ENCODE data around the gene TRIM15.
"Not testable (repeated sequence)": the region's sequence is repeated elsewhere in the genome, so short reads cannot be mapped to it uniquely, and the experiment has no call there.

TRIM15 gene

GRCh38 chr6:30140240-30140639 lies 23.1 kb upstream of the TRIM15 start:
- H3K4ac ChIP-seq (ENCODE audit: low read length); H3K23ac ChIP-seq (ENCODE audit: low read depth, low read length, poor library complexity); H2BK12ac ChIP-seq (ENCODE audit: low read length); H3K9ac ChIP-seq (ENCODE audit: low read depth, low read length, poor library complexity); H3K4me3 ChIP-seq (ENCODE audit: low read length in 2 of 2); DNase-seq (ENCODE audit: low spot score); H3K4me2 ChIP-seq (ENCODE audit: insufficient read depth, low read length, poor library complexity, severe bottlenecking); H4K8ac ChIP-seq (ENCODE audit: low read depth, low read length); H3K9me3 ChIP-seq (replicated peaks in 1 of 2; ENCODE audit: control insufficient read depth in 2 of 2, insufficient read depth in 1 of 2, low read depth in 1 of 2, low read length in 2 of 2); H2AFZ ChIP-seq (ENCODE audit: low read length); H3K36me3 ChIP-seq (replicated peaks in 1 of 2; ENCODE audit: control insufficient read depth in 2 of 2, insufficient read depth in 2 of 2, low read length in 2 of 2); H3K79me1 ChIP-seq (ENCODE audit: low read depth, low read length); H2BK5ac ChIP-seq (ENCODE audit: low read length); H4K91ac ChIP-seq (ENCODE audit: low read depth, low read length, poor library complexity); H2AK5ac ChIP-seq (ENCODE audit: low read depth, low read length); H2BK120ac ChIP-seq (ENCODE audit: low read depth, low read length); H3K18ac ChIP-seq (ENCODE audit: low read length); H3K27ac ChIP-seq (replicated peaks; ENCODE audit: low read length); H3K14ac ChIP-seq (ENCODE audit: low read length); H2BK15ac ChIP-seq (ENCODE audit: low read length); H3K4me1 ChIP-seq (ENCODE audit: control insufficient read depth in 2 of 2, insufficient read depth in 1 of 2, low read depth in 1 of 2, low read length in 2 of 2): not testable (repeated sequence)
- H3K27me3 ChIP-seq (ENCODE audit: control insufficient read depth in 3 of 3, insufficient read depth in 3 of 3, low read depth in 1 of 3, low read length in 3 of 3) = peaks cover 0 to 44% (median 0%) of the 10 kb centered on the region in 3 experiments
- no CpG with 5 or more reads among the region's 8 CpGs for WGBS, 2 donors (ENCODE audit: extremely low coverage in 2 of 2, insufficient read length in 2 of 2, insufficient replicate concordance in 1 of 2)

- H2BK5ac ChIP-seq (ENCODE audit: low read length) = no peak overlapping the region
- no peak overlapping the region for H3K4me2 ChIP-seq (ENCODE audit: insufficient read depth, low read length, poor library complexity, severe bottlenecking)
- no peak overlapping the region for H2BK15ac ChIP-seq (ENCODE audit: low read length)
- H3K4ac ChIP-seq (ENCODE audit: low read length) = no peak overlapping the region
- no peak overlapping the region for H3K18ac ChIP-seq (ENCODE audit: low read length)
- no CpG with 5 or more reads among the region's 3 CpGs for WGBS, 2 donors (ENCODE audit: extremely low coverage in 2 of 2, insufficient read length in 2 of 2, insufficient replicate concordance in 1 of 2)
- H3K9me3 ChIP-seq (replicated peaks in 1 of 2; ENCODE audit: control insufficient read depth in 2 of 2, insufficient read depth in 1 of 2, low read depth in 1 of 2, low read length in 2 of 2) = no peaks in the 10 kb centered on the region
- H3K9ac ChIP-seq (ENCODE audit: low read depth, low read length, poor library complexity) = no peak overlapping the region
- no peaks in the 10 kb centered on the region for H3K4me1 ChIP-seq (ENCODE audit: control insufficient read depth in 2 of 2, insufficient read depth in 1 of 2, low read depth in 1 of 2, low read length in 2 of 2)
- no peak overlapping the region for H4K8ac ChIP-seq (ENCODE audit: low read depth, low read length)
- H4K91ac ChIP-seq (ENCODE audit: low read depth, low read length, poor library complexity) = no peak overlapping the region
- no peak overlapping the region for H2BK120ac ChIP-seq (ENCODE audit: low read depth, low read length)
- no peak overlapping the region for H3K14ac ChIP-seq (ENCODE audit: low read length)
- H3K27ac ChIP-seq (replicated peaks; ENCODE audit: low read length) = no peak overlapping the region
- no peak overlapping the region for H3K23ac ChIP-seq (ENCODE audit: low read depth, low read length, poor library complexity)
- no peak overlapping the region for H2BK12ac ChIP-seq (ENCODE audit: low read length)
- no peak overlapping the region for H2AK5ac ChIP-seq (ENCODE audit: low read depth, low read length)
- no peaks in the 10 kb centered on the region for H3K36me3 ChIP-seq (replicated peaks in 1 of 2; ENCODE audit: control insufficient read depth in 2 of 2, insufficient read depth in 2 of 2, low read length in 2 of 2)
- peaks cover 0 to 48% (median 0%) of the 10 kb centered on the region in 3 experiments for H3K27me3 ChIP-seq (ENCODE audit: control insufficient read depth in 3 of 3, insufficient read depth in 3 of 3, low read depth in 1 of 3, low read length in 3 of 3)
- no peak overlapping the region for H2AFZ ChIP-seq (ENCODE audit: low read length)
- H3K4me3 ChIP-seq (ENCODE audit: low read length in 2 of 2) = no peak overlapping the region
- DNase-seq (ENCODE audit: low spot score) = no peak
- no peaks in the 10 kb centered on the region for H3K79me1 ChIP-seq (ENCODE audit: low read depth, low read length)
Measured at GRCh38 chr6:30142665-30143064, 20.7 kb upstream of the TRIM15 start.

GRCh38 chr6:30143780-30144179 lies 19.6 kb upstream of the TRIM15 start:
- Histone ChIP-seq H2BK120ac (ENCODE audit: low read depth, low read length) (no peak overlapping the region), H2BK15ac (ENCODE audit: low read length) (no peak overlapping the region), H2BK5ac (ENCODE audit: low read length) (no peak overlapping the region), H3K4ac (ENCODE audit: low read length) (no peak overlapping the region), H3K79me1 (ENCODE audit: low read depth, low read length) (no peaks in the 10 kb centered on the region), H3K14ac (ENCODE audit: low read length) (no peak overlapping the region), H3K27me3 (ENCODE audit: control insufficient read depth in 3 of 3, insufficient read depth in 3 of 3, low read depth in 1 of 3, low read length in 3 of 3) (peaks cover 0 to 46% (median 0%) of the 10 kb centered on the region in 3 experiments), H3K9ac (ENCODE audit: low read depth, low read length, poor library complexity) (no peak overlapping the region), H3K4me1 (ENCODE audit: control insufficient read depth in 2 of 2, insufficient read depth in 1 of 2, low read depth in 1 of 2, low read length in 2 of 2) (no peaks in the 10 kb centered on the region), H2AK5ac (ENCODE audit: low read depth, low read length) (no peak overlapping the region), H2AFZ (ENCODE audit: low read length) (no peak overlapping the region), H4K8ac (ENCODE audit: low read depth, low read length) (no peak overlapping the region), H3K4me2 (ENCODE audit: insufficient read depth, low read length, poor library complexity, severe bottlenecking) (no peak overlapping the region), H3K18ac (ENCODE audit: low read length) (no peak overlapping the region), H3K36me3 (replicated peaks in 1 of 2; ENCODE audit: control insufficient read depth in 2 of 2, insufficient read depth in 2 of 2, low read length in 2 of 2) (no peaks in the 10 kb centered on the region), H3K27ac (replicated peaks; ENCODE audit: low read length) (no peak overlapping the region), H2BK12ac (ENCODE audit: low read length) (no peak overlapping the region), H3K4me3 (ENCODE audit: low read length in 2 of 2) (no peak overlapping the region), H3K23ac (ENCODE audit: low read depth, low read length, poor library complexity) (no peak overlapping the region), H3K9me3 (replicated peaks in 1 of 2; ENCODE audit: control insufficient read depth in 2 of 2, insufficient read depth in 1 of 2, low read depth in 1 of 2, low read length in 2 of 2) (no peaks in the 10 kb centered on the region), H4K91ac (ENCODE audit: low read depth, low read length, poor library complexity) (no peak overlapping the region)
- WGBS, 2 donors (ENCODE audit: extremely low coverage in 2 of 2, insufficient read length in 2 of 2, insufficient replicate concordance in 1 of 2) = no CpG with 5 or more reads among the region's 2 CpGs
- DNase-seq (ENCODE audit: low spot score) = no peak

GRCh38 chr6:30144811-30145210 lies 18.5 kb upstream of the TRIM15 start:
- H2BK120ac ChIP-seq (ENCODE audit: low read depth, low read length) = no peak overlapping the region
- no peak overlapping the region for H3K4me3 ChIP-seq (ENCODE audit: low read length in 2 of 2)
- peaks cover 0 to 44% (median 0%) of the 10 kb centered on the region in 3 experiments for H3K27me3 ChIP-seq (ENCODE audit: control insufficient read depth in 3 of 3, insufficient read depth in 3 of 3, low read depth in 1 of 3, low read length in 3 of 3)

More at GRCh38 chr6:30144811-30145210, 18.5 kb upstream of the TRIM15 start:
- Histone ChIP-seq H4K91ac (ENCODE audit: low read depth, low read length, poor library complexity) (no peak overlapping the region), H2BK15ac (ENCODE audit: low read length) (no peak overlapping the region), H3K4me2 (ENCODE audit: insufficient read depth, low read length, poor library complexity, severe bottlenecking) (no peak overlapping the region), H3K36me3 (replicated peaks in 1 of 2; ENCODE audit: control insufficient read depth in 2 of 2, insufficient read depth in 2 of 2, low read length in 2 of 2) (no peaks in the 10 kb centered on the region), H2AFZ (ENCODE audit: low read length) (no peak overlapping the region), H4K8ac (ENCODE audit: low read depth, low read length) (no peak overlapping the region), H2BK5ac (ENCODE audit: low read length) (no peak overlapping the region), H3K14ac (ENCODE audit: low read length) (no peak overlapping the region), H3K9me3 (replicated peaks in 1 of 2; ENCODE audit: control insufficient read depth in 2 of 2, insufficient read depth in 1 of 2, low read depth in 1 of 2, low read length in 2 of 2) (no peaks in the 10 kb centered on the region), H3K4ac (ENCODE audit: low read length) (no peak overlapping the region), H2AK5ac (ENCODE audit: low read depth, low read length) (no peak overlapping the region), H3K23ac (ENCODE audit: low read depth, low read length, poor library complexity) (no peak overlapping the region), H3K27ac (replicated peaks; ENCODE audit: low read length) (no peak overlapping the region), H3K4me1 (ENCODE audit: control insufficient read depth in 2 of 2, insufficient read depth in 1 of 2, low read depth in 1 of 2, low read length in 2 of 2) (no peaks in the 10 kb centered on the region), H2BK12ac (ENCODE audit: low read length) (no peak overlapping the region), H3K18ac (ENCODE audit: low read length) (no peak overlapping the region), H3K9ac (ENCODE audit: low read depth, low read length, poor library complexity) (no peak overlapping the region), H3K79me1 (ENCODE audit: low read depth, low read length) (no peaks in the 10 kb centered on the region)
- no peak for DNase-seq (ENCODE audit: low spot score)
- WGBS, 2 donors (ENCODE audit: extremely low coverage in 2 of 2, insufficient read length in 2 of 2, insufficient replicate concordance in 1 of 2) = no CpG with 5 or more reads among the region's 6 CpGs

All from neuronal stem cell (in vitro differentiated cells).